ENCODE measurements around the gene RCL1. TPM values are rescaled to one million over a fixed set of nuclear protein-coding genes. Genes with fewer than 3 reads are reported as not detected.

The RCL1 gene
- total and polyA plus RNA-seq, 2 donors (not counting 3 experiments of a cell fraction or from before 2014, with no cell fraction given), result 12.9 to 13.2 TPM

- intact Hi-C loops (cut with micrococcal nuclease), result no loop called here
- H3K9me1 ChIP-seq (replicated peaks; ENCODE audit: control insufficient read depth, extremely low read depth, insufficient read depth, low read length), result peaks cover 3% of the 10 kb centered on the region
- no peak for DNase-seq (ENCODE audit: low read depth, low spot score)
- no peak overlapping the region for H2AFZ ChIP-seq (ENCODE audit: low read depth, low read length)
- no peak overlapping the region for H3K9ac ChIP-seq (replicated peaks; ENCODE audit: extremely low read depth, insufficient read depth, low read length)
- no TSS peak for BruUV-seq (replicated peaks)
- POLR2A ChIA-PET, result no interaction called here
- no peaks in the 10 kb centered on the region for H3K27me3 ChIP-seq (ENCODE audit: control insufficient read depth in 2 of 2, insufficient read depth in 2 of 2, low read length in 2 of 2)
- TF ChIP-seq EZH2 (IDR thresholded peaks at IDR 0.05; ENCODE audit: borderline replicate concordance, low read depth, low read length, severe bottlenecking) (no peak), MAX (IDR thresholded peaks at IDR 0.05; ENCODE audit: insufficient read depth, insufficient read length) (no peak), MYC (IDR thresholded peaks at IDR 0.05; ENCODE audit: low read depth, low read length) (no peak), POLR2A (IDR thresholded peaks at IDR 0.05; ENCODE audit: low read depth, low read length) (no peak), POLR2AphosphoS5 (IDR thresholded peaks at IDR 0.05; ENCODE audit: insufficient read depth, low read depth, low read length) (no peak), CTCF (IDR thresholded peaks at IDR 0.05; ENCODE audit: extremely low read depth in 1 of 2, insufficient read depth in 1 of 2, low read depth in 1 of 2, low read length in 2 of 2) (no peak), GATA2 (IDR thresholded peaks at IDR 0.05; ENCODE audit: insufficient read depth, insufficient read length, low read depth, low read length) (no peak), FOS (IDR thresholded peaks at IDR 0.05; ENCODE audit: borderline replicate concordance, insufficient read depth, low read length) (no peak), JUN (IDR thresholded peaks at IDR 0.05; ENCODE audit: borderline replicate concordance, insufficient read depth, insufficient read length, low read depth) (no peak)
- H3K36me3 ChIP-seq (ENCODE audit: control insufficient read depth in 2 of 2, extremely low read depth in 1 of 2, insufficient read depth in 2 of 2, low read length in 2 of 2), result no peaks in the 10 kb centered on the region
- H4K20me1 ChIP-seq (replicated peaks; ENCODE audit: control insufficient read depth, extremely low read depth, insufficient read depth, low read length), result no peaks in the 10 kb centered on the region
- peaks cover 17% of the 10 kb centered on the region for H3K79me2 ChIP-seq (ENCODE audit: control insufficient read depth, insufficient read depth, low read length)
- dilution Hi-C loops (cut with MboI; ENCODE audit: extremely low pct_ligation_motif_present, low sequenced_read_pairs), result no loop called here
- no peaks in the 10 kb centered on the region for H3K9me3 ChIP-seq (replicated peaks; ENCODE audit: control insufficient read depth, insufficient read depth, low read length)
- H3K4me3 ChIP-seq (replicated peaks in 1 of 3; ENCODE audit: insufficient read depth in 1 of 3, low read depth in 1 of 3, low read length in 3 of 3), result no peak overlapping the region
- CTCF ChIA-PET, result interaction anchor here (2.2 kb wide), 1 partner anchor 33 kb away, joined by 6 read pairs; no protein-coding TSS in a partner anchor
- no peak overlapping the region for H3K4me2 ChIP-seq (ENCODE audit: insufficient read depth, low read length)
- peaks cover 18% of the 10 kb centered on the region for H3K4me1 ChIP-seq (ENCODE audit: control insufficient read depth, extremely low read depth, insufficient read depth, low read length)
- H3K27ac ChIP-seq (ENCODE audit: insufficient read depth, low read depth, low read length), result no peak overlapping the region
- FAIRE-seq, result peak; percentile 8
Observed at GRCh38 chr9:4826417-4827166, 33.8 kb downstream of the RCL1 start.

Data from endothelial cell of umbilical vein (primary cell).